ENCODE data around the gene HNF4A.

DNA sequence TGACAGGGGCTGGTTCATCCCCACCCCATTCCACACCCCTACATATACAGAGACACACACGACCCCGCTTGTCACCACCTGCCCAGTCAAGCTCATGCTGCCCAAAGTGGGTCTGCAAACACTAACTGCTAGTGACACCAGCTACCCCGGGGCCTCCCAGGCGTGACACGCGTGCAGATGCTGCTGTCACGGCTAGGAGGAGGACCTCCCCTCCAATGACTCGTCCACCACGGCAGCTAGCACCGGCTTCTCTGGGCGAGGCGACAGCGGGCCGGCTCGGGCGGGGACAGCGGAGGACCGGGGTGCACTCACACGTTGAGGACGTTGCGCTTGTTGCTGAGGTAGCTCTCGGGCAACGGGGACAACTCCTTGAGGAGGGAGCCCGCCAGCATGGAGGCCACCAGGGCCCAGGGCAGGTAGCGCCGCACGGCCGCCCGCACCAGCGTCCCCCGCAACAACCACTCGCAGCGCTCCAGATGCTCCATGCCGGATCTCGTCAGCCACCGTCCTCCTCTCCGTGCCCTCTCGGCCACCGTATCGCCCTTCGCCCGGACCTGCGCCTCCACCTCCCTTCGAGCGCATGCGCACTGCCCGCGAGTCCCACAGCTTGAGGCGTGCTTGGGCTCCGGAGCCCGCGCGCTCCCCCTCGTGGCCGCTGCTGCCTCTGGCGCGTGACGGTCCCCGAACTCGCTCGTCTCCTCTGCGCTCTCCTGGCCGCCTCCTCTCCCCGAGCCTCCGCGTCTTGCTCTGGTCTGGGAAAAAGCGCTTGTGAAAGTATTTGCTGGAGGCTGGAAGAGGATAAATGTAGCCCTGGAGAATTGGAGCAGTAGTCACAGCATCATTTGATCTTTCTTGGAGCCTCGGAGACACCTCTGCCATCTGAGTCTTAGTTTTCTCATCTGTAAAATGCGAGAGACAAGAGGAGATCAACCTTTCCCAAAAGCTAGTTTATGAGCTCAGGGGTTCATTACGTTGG lies 44.5 kb upstream of the HNF4A start, which contains the start of gene FITM2:
- TF ChIP-seq, protein P1, sequence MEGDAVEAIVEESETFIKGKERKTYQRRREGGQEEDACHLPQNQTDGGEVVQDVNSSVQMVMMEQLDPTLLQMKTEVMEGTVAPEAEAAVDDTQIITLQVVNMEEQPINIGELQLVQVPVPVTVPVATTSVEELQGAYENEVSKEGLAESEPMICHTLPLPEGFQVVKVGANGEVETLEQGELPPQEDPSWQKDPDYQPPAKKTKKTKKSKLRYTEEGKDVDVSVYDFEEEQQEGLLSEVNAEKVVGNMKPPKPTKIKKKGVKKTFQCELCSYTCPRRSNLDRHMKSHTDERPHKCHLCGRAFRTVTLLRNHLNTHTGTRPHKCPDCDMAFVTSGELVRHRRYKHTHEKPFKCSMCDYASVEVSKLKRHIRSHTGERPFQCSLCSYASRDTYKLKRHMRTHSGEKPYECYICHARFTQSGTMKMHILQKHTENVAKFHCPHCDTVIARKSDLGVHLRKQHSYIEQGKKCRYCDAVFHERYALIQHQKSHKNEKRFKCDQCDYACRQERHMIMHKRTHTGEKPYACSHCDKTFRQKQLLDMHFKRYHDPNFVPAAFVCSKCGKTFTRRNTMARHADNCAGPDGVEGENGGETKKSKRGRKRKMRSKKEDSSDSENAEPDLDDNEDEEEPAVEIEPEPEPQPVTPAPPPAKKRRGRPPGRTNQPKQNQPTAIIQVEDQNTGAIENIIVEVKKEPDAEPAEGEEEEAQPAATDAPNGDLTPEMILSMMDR (conservative IDR thresholded peaks at IDR 0.05), result peak; percentile 94
- no peak for TF ChIP-seq EZH2 (IDR thresholded peaks at IDR 0.05; ENCODE audit: low read depth)

All from PC-9 (cell line).